K562 (cell line): ENCODE results near the gene CD84.

Experiments used
- HCFC1 ChIP-seq: IDR thresholded peaks from 2 replicates; pipeline ENCODE4 v1.6.1; 2012; ENCODE audit warnings: low read depth, low read length, improper control_type of control experiment
- MXI1 ChIP-seq: IDR thresholded peaks from 2 replicates; pipeline ENCODE4 v1.6.1; 2011; ENCODE audit warnings: low read depth, mild to moderate bottlenecking, improper control_type of control experiment, low read length
- NCOA2 ChIP-seq, 2 experiments: fragments of 450-650 bp; IDR thresholded peaks; 2 replicates each; pipeline ENCODE4 v1.6.1; 2018; ENCODE audit warnings: mild to moderate bottlenecking in 2 of 2, moderate library complexity in 1 of 2; ENCODE audit not compliant: partially characterized antibody in 2 of 2
- NFIC ChIP-seq: fragments of 450-650 bp; IDR thresholded peaks from 2 replicates; pipeline ENCODE4 v1.6.1; 2017; ENCODE audit warnings: mild to moderate bottlenecking, inconsistent platforms
- RFX5 ChIP-seq: IDR thresholded peaks from 2 replicates; pipeline ENCODE4 v1.6.1; 2011; ENCODE audit warnings: low read depth, mild to moderate bottlenecking, improper control_type of control experiment, low read length
- SRF ChIP-seq, 2 experiments: fragments of 250-450, 450-650 bp in 1 of 2; sonication (Bioruptor Pico) in 1 of 2; sonication (generic) in 1 of 2; formaldehyde crosslinking; IDR thresholded peaks; 2 replicates each; pipeline versions ENCODE4 v1.5.0 to v1.5.1; 2020 to 2022; ENCODE audit warnings: mild to moderate bottlenecking in 1 of 2, missing genetic modification reagents in 1 of 2
- ZKSCAN8 ChIP-seq: fragments of 200-800 bp; sonication (Bioruptor generic); IDR thresholded peaks from 2 replicates; pipeline ENCODE4 v1.6.1; 2016; ENCODE audit warnings: missing genetic modification characterization, missing compliant biosample characterization
- ZNF253 ChIP-seq: fragments of 250-450 bp; sonication (Bioruptor Pico); conservative IDR thresholded peaks from 2 replicates; pipeline ENCODE4 v1.6.1; 2021; ENCODE audit warnings: mild to moderate bottlenecking
- TF ChIP-seq, protein P1 (sequence below): fragments of 150-350 bp; conservative IDR thresholded peaks from 2 replicates; pipeline ENCODE4 v1.6.1; 2014; ENCODE audit warnings: low read length

DNA sequence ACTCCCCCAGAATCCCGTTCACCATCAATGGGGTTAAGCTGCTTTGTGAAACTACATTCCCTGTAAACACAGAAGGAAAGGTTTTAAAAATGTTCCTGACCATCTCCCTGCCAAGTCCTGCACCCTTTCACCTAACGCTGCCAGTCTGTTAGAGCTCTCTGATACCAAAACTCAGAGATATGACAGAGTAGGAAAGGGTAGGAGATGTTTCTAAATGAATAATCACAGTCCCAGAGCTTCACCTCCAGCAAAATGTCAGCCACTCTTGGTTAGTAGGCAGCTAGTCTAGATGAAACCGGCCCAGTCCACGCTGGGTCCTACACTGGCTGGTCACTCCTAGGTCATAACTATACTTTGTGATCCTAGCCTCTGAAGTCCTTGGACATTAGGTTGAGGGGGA, 83.0 kb downstream of the CD84 start:
- TF ChIP-seq NCOA2 (IDR thresholded peaks at IDR 0.05; ENCODE audit: partially characterized antibody in 2 of 2) (no peak), RFX5 (no peak), SRF (CRISPR knock-in tag; IDR thresholded peaks at IDR 0.05) (no peak), ZNF253 (CRISPR knock-in tag) (no peak), ZKSCAN8 (CRISPR knock-in tag) (no peak), NFIC (no peak), HCFC1 (no peak), MXI1 (no peak)
- TF ChIP-seq, protein P1, sequence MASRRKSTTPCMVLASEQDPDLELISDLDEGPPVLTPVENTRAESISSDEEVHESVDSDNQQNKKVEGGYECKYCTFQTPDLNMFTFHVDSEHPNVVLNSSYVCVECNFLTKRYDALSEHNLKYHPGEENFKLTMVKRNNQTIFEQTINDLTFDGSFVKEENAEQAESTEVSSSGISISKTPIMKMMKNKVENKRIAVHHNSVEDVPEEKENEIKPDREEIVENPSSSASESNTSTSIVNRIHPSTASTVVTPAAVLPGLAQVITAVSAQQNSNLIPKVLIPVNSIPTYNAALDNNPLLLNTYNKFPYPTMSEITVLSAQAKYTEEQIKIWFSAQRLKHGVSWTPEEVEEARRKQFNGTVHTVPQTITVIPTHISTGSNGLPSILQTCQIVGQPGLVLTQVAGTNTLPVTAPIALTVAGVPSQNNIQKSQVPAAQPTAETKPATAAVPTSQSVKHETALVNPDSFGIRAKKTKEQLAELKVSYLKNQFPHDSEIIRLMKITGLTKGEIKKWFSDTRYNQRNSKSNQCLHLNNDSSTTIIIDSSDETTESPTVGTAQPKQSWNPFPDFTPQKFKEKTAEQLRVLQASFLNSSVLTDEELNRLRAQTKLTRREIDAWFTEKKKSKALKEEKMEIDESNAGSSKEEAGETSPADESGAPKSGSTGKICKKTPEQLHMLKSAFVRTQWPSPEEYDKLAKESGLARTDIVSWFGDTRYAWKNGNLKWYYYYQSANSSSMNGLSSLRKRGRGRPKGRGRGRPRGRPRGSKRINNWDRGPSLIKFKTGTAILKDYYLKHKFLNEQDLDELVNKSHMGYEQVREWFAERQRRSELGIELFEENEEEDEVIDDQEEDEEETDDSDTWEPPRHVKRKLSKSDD = no peak
